GM10266 (cell line): Measurements from ENCODE around the gene NF2.

Experiments
- DNase-seq: peaks from one replicate; pipeline ENCODE4 v3.0.0; 2012; ENCODE audit errors: extremely low spot score
- TF ChIP-seq, protein P1 (sequence below): IDR thresholded peaks from 2 replicates; pipeline ENCODE4 v1.5.1; 2012; ENCODE audit warnings: mild to moderate bottlenecking, low read depth; ENCODE audit not compliant: control insufficient read depth, insufficient read depth; ENCODE audit errors: missing control alignments

Gene NF2

DNA sequence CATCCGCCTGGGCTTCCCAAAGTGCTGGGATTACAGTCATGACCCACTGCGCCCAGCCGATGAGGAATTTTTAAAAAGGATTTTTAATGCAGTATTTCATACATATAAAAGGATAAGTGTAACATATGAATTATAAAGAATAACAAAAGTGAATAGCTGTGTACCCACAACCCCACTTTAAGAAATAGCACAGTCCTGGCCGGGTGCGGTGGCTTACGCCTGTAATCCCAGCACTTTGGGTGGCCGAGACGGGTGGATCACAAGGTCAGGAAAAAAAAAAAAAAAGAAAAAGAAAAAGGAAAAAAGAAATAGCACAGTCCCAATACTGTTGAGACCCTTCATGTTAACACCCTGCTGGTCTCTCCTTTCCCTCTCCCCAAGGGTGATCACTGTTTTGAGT, 62.1 kb downstream of the NF2 start:
- TF ChIP-seq, protein P1, sequence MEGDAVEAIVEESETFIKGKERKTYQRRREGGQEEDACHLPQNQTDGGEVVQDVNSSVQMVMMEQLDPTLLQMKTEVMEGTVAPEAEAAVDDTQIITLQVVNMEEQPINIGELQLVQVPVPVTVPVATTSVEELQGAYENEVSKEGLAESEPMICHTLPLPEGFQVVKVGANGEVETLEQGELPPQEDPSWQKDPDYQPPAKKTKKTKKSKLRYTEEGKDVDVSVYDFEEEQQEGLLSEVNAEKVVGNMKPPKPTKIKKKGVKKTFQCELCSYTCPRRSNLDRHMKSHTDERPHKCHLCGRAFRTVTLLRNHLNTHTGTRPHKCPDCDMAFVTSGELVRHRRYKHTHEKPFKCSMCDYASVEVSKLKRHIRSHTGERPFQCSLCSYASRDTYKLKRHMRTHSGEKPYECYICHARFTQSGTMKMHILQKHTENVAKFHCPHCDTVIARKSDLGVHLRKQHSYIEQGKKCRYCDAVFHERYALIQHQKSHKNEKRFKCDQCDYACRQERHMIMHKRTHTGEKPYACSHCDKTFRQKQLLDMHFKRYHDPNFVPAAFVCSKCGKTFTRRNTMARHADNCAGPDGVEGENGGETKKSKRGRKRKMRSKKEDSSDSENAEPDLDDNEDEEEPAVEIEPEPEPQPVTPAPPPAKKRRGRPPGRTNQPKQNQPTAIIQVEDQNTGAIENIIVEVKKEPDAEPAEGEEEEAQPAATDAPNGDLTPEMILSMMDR: no peak
- no peak for DNase-seq

DNA sequence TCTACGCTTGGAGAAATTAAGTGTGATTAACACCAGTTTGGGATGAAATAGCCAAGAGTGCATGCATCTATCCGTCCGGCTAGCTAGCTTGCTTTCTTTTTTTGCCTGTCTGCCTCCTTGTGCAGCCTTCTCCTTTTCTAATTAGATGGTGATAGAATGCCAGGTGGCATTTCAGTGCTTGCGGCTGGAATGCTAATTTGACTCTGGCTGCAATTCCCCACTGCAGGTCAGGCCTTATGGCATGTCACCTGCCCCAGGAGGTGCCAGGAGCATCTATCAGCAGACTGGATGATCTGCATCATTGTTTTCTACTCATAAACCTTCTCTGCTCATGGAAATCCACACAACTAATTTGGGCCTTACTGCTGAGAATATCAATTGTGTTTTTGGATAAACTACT, 65.2 kb downstream of the NF2 start:
- no peak for DNase-seq
- TF ChIP-seq, protein P1: no peak

DNA sequence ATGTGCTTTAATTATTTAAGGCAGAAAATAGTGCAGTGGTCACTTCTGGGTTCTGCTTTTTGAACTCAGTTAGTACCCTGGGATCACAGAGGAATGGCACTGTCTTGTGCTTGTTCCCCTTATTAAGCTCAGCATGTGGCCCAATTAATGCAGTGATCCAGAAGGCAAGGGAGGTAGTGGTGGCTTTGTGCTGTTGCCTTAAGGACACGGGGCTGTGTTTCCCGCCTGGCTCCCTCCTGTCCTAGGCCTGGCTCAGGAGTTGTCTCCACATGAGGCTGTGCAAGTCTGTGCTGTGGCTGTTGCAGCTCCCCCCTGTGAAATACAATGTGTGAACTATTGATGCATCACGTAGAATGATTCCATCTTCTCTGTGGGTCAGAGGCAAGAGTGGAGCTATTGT, 67.2 kb downstream of the NF2 start:
- TF ChIP-seq, protein P1: no peak
- DNase-seq: no peak

DNA sequence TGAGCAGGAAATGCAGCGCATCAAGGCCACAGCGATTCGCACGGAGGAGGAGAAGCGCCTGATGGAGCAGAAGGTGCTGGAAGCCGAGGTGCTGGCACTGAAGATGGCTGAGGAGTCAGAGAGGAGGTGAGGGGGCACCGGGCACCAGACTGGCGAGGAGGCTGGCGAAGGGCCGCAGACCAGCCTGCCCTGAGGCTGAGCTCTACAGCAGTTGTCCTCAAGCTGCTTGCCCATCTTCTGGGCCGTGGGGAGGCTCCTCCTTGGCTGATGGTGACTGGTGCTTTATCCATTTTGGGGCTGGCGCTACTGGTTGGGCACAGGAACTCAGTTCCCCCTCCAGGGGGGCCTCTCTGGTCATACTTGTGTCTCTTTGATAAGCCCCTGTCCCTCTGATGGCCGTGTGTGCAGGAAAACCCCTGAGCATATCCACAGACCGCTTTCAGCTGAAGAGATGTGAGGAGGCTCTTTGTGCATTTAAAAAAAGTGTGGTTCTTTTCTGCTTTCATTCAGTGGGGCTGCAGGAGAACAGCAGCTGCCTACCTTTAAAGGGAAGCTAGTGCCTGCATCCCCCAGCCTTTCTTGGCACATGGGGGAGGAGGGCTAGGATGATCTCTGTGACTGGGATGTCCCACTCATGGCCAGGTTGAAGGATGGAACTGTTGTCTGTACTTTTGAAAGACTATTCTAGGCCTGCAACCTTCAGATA, 70.1 kb downstream of the NF2 start:
- TF ChIP-seq, protein P1: no peak
- no peak for DNase-seq

DNA sequence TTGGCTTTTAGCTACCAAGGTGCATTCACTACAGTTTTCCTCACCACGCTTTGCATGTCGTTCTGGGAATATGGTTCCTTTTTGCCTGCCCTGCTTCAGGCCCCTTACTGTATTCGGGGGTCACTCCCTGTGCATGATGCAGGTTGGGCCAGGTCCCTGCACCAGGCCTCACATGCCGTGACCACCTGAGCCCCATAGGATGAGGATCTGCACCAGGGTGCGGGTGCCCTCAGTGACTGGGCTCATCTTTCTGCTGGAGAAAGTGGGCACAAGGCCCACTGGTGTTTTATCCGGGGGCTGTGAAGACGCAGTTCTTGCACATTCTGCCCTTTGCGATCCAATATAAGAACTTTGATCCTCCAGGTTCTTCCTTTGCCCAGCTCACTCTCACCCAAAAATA, 70.7 kb downstream of the NF2 start:
- TF ChIP-seq, protein P1: no peak

DNA sequence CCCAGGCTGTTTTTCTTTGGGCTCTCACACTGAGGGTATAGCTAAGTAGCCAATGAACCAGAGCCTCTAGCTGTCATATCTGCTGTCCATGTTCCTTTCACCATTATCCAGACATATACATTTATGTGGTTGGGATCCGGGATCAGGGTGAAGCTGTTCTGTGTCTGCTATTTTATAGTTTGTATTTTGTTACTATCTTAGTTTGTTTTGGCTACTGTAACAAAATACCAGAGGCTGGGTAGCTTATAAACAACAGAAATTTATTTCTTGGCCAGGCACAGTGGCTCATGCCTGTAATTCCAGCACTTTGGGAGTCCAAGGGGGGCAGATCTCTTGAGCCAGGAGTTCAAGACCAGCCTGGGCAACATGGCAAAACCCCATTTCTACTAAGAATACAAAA, 75.9 kb downstream of the NF2 start:
- TF ChIP-seq, protein P1: no peak
- no peak for DNase-seq

More for the DNA sequence above, 70.7 kb downstream of the NF2 start:
- no peak for DNase-seq

DNA sequence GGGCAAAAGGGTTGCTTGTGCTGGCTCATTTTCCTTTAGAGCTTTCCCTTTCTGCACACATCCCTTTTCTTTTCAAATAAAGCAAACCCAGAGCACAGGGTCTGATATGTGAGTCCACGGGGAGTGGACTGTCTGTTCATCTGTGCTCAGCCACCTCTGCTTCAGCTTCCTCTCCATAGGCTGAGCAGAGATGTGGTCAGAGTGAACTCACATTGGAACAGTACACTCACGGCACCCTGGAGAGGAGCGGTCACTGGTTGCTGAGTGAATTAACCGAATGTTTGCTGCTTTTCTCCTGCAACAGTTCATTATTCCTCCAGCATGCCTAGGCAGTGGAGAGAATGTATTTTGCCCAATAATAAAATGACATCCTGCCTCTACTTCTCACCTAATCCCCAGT, 80.1 kb downstream of the NF2 start:
- TF ChIP-seq, protein P1: no peak
- no peak for DNase-seq
